CD4-positive, alpha-beta T cell treated with Interleukin-15 for 4 hours (primary cell): ENCODE results near the gene P2RY8.
"Not testable (repeated sequence)": the region's sequence is repeated elsewhere in the genome, so short reads cannot be mapped to it uniquely, and the experiment has no call there.

ENCODE experiments used
- DNase-seq: peaks from one replicate; pipeline ENCODE4 v3.0.0-alpha.2; 2020; ENCODE audit warnings: low spot score

Gene P2RY8

DNA sequence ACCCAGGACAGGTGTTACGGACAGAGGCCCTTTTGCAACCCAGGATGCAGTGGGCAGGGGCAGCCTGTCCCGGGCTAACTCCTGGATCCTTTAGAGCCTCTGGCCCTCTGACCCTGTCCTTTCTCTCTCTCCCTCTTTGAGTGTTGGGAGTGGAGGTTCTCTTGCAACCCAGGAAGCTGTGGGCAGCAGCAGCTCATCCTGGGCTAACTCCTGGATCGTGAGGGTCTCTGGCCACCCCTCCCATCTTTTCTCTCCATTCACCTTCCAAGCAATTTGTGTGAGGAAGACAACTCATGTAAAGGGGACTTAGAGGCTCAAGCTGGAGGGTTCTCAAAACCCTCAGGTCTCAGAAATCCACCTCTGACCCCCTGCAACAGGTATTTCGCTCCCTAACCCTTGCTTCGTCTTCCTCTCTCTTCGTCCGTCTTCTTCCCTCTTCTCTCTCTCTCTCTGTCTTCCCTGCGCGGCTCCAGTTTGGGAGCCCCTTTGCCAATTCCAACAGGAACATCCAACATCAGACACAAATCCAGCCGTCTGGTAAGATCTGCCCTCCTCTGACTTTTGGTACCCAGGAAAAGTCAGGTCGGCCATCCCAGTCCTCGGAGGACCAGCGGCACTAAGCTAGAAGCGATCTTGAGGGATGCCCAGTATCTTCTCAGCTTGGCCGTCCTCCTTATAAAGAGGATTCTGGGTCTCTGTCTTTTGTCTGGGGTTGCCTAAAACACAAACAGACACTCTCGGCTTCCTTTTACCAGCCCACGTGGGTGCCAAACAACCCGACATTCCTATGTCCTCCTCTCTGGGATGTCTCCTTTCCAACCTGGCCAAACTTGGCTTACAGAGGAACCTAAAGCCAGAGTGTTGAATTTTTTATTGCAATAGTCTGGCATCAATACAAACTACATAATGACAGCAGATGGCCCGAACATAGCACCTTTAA is 92.2 kb downstream of the P2RY8 start:
- no peak for DNase-seq

DNA sequence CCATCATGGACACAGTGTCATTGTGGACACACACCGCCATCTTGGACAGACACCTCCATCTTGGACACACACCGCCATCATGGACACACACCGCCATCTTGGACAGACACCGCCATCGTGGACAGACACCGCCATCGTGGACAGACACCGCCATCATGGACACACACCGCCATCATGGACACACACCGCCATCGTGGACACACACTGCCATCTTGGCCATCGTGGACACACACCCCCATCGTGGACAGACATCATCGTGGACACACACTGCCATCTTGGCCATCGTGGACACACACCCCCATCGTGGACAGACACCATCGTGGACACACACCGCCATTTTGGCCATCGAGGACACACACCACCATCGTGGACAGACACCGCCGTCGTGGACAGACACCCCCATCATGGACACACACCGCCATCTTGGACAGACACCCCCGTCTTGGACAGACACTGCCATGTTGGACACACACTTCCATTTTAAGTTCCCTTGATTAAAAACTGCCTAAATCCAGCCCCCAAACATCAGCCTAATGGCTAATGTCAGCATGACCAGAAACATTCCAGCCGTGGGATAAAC is 93.4 kb downstream of the P2RY8 start:
- DNase-seq, result no peak

DNA sequence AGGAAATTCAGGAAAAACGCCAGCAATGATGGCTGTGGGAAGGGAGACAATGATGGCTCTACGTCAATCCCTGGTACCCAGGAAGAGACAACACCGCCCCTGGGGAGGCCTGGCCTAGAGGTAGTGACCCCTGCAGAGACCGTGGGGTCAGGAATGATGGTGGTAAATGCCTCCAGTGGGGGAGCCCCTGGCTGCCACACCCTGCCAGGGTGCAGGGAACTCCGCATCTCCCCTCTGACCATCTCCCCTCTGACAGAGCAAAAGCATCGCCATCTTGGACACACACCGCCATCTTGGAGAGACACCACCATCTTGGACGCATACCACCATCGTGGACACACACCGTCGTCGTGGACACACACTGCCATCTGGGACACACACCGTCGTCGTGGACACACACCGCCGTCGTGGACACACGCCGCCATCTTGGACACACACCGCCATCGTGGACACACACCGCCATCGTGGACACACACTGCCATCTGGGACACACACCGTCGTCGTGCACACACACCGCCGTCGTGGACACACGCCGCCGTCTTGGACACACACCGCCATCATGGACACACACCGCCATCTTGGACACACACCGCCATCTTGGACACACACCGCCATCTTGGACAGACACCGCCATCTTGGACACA is 94.1 kb downstream of the P2RY8 start:
- DNase-seq, result no peak

DNA sequence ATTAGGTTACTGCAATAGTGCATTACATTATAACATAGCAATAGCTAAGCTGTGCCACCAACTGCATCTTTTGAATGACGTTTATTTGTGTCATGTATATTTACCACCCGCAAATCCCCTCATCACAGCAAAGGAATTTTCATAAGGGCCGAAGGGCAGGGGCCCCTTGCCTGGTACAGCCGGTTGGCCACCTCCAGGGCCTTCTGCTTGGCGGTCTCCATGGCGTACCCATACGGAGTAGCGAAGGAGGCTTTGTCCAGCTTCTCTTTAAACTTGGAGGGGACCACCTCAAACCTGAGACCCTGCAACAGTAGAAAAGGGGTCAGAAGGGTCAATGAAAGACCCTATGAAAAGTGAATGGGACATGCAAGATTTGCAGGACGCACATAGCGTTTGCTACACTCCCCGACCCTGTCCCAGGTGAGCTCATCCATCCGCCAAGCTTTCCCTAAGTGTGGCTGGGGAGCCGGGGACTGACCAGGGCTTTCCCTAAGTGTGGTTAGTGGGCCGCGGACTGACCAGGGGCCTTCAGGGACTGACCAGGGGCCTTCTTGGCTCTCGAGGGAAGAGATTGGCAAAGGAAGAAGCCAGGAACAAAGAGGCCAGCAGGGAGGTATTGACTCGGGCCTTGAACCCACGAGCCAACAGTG is 94.8 kb downstream of the P2RY8 start:
- DNase-seq, result no peak

DNA sequence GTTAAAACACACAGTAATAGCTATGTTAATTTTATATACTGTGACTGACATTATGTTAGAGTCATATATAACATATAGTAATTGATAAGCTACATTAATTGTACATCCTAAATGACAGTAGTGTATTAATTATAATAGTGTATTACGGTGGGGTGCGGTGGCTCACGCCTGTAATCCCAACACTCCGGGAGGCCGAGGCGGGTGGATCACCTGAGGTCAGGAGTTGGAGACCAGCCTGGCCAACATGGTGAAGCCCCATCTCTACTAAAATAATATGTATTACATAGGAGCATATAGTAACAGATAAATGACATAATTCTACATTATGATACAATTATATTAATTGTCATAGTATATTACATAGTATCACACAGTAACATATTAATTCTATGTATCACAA is 96.5 kb downstream of the P2RY8 start:
- DNase-seq, result no peak

DNA sequence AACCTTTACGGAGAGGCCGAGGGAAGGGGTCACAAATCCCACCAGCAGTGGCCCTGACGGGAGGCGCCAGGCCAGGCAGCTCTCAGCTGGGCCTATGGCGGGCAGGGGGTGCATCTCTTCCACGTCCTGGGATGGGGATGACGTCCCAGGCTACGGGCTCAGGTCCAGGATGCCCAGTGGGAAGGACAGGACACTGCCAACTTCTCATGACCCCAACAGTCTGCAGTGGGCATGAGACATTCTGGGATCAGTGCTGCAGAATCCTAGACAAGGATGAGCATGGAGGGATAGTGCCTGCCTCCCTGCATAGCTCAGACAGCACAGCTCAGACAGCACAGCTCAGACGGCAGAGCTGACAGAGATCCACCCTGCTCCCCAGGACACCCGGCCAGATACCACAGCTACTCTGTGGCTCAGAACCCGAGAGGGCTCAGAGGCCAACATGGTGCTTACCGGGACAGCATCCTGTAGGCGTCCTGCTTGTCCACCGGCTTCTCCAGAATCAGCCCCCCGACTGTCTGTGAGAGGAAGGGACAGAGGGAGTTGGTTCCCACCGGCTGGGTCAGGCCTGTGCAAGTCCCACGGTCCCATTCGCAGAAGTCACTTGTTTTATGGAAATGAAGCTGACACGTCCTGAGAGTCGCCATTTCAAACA is 101.6 kb downstream of the P2RY8 start:
- DNase-seq, result no peak

DNA sequence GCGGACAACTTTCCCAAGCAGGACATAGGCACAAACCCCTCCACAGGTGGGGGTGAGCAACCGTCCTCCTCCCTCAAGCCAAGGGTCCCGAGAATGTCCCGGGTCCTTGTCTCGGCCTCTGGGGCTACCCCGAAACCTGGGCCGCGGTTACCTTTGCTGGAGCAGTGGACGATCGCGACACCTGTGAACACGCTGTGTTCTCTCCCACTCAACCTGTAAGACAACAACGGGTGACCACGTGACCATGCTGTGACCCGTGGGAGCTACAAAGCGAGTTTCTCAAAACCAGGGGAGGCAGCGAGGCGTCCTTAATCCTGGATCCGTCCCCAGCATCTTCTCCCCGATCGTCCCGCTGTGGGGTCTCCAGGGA is 102.1 kb downstream of the P2RY8 start:
- no peak for DNase-seq

DNA sequence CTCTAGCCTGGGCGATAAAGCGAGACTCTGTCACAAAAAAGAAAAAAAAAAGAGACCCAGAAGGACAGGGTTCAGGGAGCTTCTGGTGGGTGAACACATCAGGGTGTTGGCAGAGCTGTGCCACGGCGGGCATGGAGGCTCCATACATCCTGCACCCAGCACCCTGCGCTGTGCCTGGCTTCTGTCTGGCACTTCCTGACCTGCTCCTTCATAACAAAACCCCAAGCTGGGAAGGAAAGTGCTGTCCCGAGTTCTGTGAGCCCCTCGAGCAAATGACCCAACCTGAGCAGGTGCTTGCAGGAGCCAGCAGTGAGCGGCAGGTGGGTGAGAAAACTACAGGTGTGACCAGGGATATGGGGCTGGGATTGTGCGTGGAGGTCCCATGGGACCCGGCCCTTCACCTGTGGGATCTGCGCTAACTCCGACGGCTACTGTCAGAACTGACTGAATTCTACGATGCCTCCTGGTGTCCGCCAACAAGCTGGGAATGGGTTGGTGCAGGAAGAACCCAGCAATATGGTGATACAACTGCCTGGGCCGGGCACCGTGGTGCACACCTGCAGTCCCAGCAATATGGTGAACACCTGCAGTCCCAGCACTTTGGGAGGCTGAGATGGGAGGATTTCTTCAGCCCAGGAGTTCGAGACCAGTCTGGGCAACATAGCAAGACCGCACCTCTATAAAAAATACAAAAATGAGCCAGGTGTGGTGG is 103.2 kb downstream of the P2RY8 start:
- no peak for DNase-seq

DNA sequence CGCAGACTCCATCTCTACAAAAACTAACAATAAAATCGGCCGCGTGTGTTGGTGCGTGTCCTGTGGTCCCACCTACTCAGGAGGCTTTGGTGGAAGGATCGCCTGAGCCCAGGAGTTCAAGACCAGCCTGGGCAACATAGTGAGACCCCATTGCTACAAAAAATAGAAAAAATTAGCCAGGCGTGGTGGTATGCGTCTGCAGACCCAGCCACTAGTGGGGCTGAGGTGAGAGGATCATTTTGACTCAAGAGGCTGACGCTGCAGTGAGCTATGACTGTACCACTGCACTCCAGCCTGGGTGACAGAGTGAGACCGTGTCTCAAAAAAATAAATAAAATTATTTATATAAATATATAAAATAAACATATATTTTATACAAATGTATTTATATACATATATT is 106.5 kb downstream of the P2RY8 start:
- DNase-seq, result no peak

DNA sequence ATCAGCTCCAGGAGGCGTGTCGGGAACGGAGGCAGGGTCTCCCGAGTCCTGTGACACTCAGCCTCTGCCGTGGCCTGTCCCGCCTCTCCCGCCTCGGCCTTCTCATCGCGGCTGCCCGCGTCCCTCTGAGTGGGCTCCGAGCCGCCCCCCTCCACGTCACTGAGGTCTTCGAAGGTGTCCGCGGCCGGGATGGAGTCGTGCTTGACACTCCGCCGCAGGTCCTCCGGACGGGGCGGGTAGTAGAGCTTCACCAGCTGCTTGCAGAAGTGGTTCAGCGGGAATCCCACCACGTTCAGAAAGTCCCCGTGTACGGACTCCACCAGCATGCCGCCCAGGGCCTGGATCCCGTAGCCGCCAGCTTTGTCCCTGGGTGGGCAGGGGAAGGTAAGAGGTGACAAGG is 109.2 kb downstream of the P2RY8 start:
- DNase-seq, result no peak

DNA sequence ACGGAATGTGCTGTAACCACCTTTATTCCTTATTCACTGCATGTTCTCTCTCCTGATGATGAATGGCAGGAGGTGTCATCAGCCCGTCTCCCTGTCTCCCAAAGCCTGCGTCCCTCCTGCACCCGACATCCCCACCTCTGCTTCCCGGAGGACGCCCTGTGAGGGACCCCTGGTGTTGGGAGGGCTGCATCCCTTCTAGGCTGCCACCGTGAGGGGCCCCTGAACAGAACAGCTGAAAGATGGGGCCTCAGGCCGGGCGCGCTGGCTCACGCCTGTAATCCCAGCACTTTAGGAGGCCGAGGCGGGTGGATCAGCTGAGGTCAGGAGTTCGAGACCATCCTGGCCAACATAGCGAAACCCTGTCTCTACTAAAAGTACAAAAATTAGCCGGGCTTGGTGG is 110.7 kb downstream of the P2RY8 start:
- not testable (repeated sequence) for DNase-seq

DNA sequence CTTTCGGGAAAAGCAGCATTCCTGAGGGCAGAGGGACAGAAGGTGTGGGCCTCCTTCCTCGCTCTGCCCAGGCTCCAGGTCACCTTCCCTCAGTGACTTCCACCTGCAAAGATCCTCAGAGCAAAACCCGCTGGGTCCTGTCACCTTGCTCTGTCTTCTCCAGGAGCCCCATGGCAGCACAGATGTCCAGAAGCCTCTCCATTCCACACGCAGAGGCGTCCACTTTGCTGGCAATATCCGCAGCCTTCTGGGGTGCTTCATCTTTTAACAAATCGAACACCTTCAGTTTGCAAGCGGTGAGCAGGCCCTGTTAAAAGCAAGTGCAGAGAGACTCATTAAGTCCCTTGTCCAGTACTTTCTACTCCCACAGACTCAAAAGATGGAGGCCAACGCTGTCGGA is 111.6 kb downstream of the P2RY8 start:
- DNase-seq, result no peak

DNA sequence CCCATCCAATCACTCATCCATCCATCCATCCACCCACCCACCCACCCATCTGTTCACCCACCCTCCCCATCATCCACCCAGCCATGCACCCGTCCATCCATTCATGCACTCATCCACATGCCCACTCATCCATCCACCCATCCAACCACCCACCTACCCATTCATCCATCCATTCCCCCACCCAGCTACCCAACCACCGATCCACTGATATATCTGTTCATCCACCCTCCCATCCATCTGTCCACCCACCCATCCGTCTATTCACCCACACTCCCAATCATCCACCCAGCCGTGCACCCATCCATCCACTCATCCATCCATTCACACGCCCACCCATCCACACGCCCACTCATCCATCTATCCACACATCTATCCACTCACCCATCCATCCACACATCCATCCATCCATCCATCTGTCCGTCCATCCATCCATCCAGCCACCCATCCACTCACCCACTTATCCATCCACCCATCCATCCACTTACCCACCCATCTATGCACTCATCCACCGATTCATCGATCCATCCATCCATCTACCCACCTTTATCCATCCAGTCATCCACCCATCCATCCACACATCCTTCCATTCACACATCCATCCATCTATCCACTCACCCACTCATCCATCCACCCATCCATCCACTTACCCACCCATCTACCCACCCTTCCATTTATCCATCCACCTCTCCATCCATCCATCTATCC is 112.7 kb downstream of the P2RY8 start:
- no peak for DNase-seq

DNA sequence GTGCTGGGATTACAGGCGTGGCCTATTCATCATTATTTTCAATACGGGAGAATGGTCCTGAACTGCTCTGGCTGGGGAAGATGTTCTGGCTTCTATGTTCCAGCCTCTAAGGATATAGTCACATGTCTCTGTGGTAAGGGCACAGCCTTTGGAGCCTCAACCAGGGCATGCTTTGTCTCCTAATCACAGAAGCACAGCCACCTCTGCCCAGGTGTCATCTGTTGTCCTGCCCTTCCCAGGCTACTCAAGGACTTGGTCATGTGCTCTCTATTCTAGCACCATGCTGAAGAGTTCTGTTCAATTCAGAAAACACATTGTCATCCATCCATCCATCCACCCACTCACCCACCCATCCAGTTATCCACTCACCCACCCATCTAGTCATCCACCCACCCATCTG is 113.8 kb downstream of the P2RY8 start:
- DNase-seq, result no peak

DNA sequence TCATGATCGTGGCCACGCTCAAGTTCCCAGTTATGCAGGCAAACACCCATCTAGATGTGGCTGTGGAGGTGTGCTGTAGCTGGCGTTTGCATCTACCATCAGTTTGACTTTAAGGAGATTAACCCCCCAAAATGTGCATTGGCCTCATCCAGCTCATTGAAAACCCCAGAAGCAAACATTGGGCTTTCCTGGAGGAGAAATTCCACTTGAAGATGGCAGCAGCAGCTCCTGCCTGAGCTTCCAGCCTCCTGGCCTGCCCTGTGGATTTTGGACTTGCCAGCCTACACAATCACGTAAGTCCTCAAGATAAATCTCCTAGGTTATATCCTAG is 114.9 kb downstream of the P2RY8 start:
- DNase-seq, result no peak

DNA sequence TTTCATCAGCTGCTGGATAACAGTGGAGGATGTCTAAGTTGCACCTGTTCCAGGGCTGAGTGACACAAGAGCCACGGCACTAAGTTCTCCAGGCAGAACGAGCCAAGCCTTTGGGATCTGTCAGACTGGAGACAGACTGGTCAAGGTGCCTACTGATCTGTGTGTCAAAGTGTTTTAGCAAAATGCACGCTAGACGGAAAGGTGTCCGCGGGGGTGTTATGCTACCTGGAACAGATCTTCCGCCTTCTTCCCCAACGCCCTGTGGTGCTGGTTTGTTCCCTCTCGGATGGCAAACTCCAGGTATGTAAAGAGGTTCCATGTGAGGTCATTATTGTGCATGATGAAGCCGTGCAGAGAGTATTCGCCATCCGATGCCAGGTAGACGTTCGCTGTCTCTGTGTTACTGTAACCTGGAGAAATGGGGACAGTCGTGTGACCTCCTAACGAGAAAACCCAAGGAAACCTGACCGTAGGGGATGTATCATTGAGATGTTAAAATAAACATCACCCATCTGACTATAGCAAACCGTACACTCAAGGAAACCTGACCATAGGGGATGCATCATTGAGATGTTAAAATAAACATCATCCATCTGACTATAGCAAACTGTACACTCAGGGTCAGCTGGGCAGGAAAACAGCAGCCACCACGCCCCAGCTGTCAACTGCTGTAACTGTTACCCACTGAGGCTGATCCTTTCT is 115.4 kb downstream of the P2RY8 start:
- no peak for DNase-seq

DNA sequence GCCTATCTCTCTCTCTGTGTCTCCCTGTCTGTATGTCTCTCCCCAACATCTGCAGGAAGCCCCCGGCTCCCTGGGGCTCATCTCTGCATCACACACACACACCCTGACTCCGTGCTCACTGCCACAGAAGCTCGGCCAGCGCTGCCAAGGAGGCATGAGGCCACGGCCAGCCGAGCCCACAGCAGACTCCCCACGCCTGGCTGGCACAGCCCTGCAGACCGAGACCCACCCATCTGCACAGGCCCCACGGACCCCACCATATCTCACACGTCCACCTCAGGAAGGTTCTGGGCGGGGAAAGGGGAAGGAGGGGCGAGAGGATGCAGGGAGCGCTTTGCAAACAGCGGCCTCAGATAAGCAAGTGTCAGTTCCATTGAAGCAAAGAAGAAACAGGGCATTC is 116.6 kb downstream of the P2RY8 start:
- DNase-seq, result no peak

DNA sequence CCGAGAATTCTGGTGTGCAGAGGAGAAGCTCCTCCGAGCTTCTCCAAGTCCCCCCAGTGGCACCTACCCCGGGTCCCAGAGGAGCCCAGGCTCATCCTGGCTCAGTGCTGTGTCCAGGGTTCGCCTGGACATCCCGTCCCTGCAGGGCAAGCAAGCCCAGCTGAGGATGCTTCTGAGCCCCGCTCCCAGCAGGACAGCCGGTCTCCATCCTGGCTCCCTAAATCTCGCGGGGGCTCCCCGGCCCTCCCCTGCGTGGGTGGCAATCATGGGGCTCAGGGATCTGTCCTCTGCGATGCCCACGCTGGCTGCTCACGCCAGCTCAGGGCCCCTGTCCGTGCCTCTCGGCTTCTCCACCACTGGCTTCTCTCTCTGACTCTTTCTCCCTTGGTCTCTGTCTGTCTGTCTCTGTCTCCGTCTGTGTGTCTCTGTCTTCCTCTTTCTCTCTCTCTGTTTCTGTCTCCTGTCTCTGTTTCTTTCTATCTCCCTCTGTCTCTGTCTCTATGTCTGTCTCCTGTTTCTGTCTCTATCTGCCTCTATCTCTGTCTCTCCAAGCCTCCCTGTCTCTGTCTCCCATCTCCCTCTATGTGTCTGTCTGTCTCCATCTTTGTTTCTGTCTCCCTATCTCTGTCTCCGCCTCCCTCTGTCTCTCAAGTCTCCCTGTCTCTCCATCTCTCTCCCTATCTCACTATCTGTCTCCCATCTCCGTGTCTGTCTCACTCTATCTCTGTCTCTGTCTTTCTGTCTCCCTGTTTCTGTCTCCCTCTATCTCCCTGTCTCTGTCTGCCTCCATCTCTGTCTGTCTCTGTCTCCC is 117.2 kb downstream of the P2RY8 start:
- DNase-seq, result no peak

DNA sequence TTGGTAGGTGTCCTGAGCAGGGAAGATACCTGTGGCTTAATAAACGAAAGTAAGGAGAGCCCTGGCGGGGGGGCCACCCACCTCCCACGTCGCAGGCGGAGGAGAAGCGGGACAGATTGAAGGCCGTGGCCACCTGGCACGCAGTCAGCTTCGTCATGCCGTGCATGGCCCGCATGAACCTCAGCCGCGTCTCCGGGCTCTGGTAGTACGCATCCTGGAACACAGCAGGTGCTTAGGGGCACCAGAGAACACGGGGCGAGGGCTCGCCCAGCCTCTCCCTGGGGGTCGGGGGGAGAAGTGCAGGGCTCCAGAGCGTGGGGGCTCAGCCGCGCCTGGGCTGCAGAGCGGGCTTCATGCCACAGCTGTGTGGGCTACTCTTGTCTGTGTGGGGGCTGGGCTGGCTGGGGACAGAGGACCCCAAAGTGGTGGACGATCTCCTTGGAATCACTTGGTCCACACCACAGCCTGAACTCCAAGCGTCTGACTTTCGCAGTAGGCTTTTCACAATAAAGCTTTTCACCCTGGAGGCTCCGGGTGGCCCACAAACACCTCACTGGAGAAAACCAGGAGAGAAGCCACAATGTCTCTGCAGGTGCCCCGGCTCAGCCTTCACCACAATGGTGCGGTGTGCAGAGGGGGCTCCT is 118.0 kb downstream of the P2RY8 start:
- no peak for DNase-seq
